Spleen (tissue), 11 donors: ENCODE measurements around the gene RFPL4AL1. TPM values are rescaled to one million over a fixed set of nuclear protein-coding genes. Genes with fewer than 3 reads are reported as not detected.

Experiments
- DNase-seq: peaks from one replicate; pipeline ENCODE4 v3.0.0-alpha.2; 2020
- H3K27ac ChIP-seq, 8 donors: fragments of 200-600 bp; sonication (generic) in 7 of 8; 1 replicate in 4 of 8; 2 replicates in 4 of 8; pipeline versions ENCODE4 v1.5.0 to v1.8.0; 2016 to 2021; ENCODE audit warnings: inconsistent platforms in 4 of 8, mild to moderate bottlenecking in 4 of 8, moderate library complexity in 1 of 8
- H3K27me3 ChIP-seq, 7 donors: fragments of 200-600 bp; sonication (generic) in 6 of 7; replicated peaks in 1 of 7; 1 replicate in 4 of 7; 2 replicates in 3 of 7; pipeline versions ENCODE4 v1.5.0 to v1.8.0; 2016 to 2021; ENCODE audit warnings: inconsistent platforms in 3 of 7, mild to moderate bottlenecking in 1 of 7
- H3K36me3 ChIP-seq, 6 donors: fragments of 200-600 bp; sonication (generic) in 5 of 6; 1 replicate in 4 of 6; 2 replicates in 2 of 6; pipeline versions ENCODE4 v1.5.0 to v1.8.0; 2016 to 2021; ENCODE audit warnings: inconsistent platforms in 2 of 6
- H3K4me1 ChIP-seq, 6 donors: fragments of 200-600 bp; sonication (generic) in 5 of 6; 1 replicate in 3 of 6; 2 replicates in 3 of 6; pipeline versions ENCODE4 v1.5.0 to v1.8.0; 2016 to 2021; ENCODE audit warnings: inconsistent platforms in 3 of 6
- H3K4me3 ChIP-seq, 8 donors: fragments of 200-600 bp; sonication (generic) in 7 of 8; 1 replicate in 4 of 8; 2 replicates in 4 of 8; pipeline versions ENCODE4 v1.5.0 to v1.8.0; 2016 to 2021; ENCODE audit warnings: inconsistent platforms in 4 of 8, mild to moderate bottlenecking in 4 of 8, moderate library complexity in 2 of 8
- H3K9me3 ChIP-seq, 8 donors: fragments of 200-600 bp; sonication (generic) in 7 of 8; 1 replicate in 4 of 8; 2 replicates in 4 of 8; pipeline versions ENCODE4 v1.5.0 to v1.8.0; 2016 to 2021; ENCODE audit warnings: inconsistent platforms in 4 of 8
- POLR2A ChIP-seq, 3 donors: fragments of 450-650 bp; IDR thresholded peaks; one replicate each; pipeline ENCODE4 v1.5.1; 2017; ENCODE audit warnings: antibody characterized with exemption in 3 of 3, mild to moderate bottlenecking in 1 of 3
- POLR2AphosphoS5 ChIP-seq, 3 donors: sonication (generic); formaldehyde crosslinking; IDR thresholded peaks; one replicate each; pipeline ENCODE4 v1.5.1; 2017; ENCODE audit warnings: antibody characterized with exemption in 3 of 3
- WGBS, 5 donors: extraction: QIAGEN DNeasy Blood & Tissue Kit in 3 of 5; methylation state at CpG; one replicate each; pipeline versions ENCODE4 v1.1.5 to v1.1.7; 2013 to 2018; 5-methylcytosine and 5-hydroxymethylcytosine counted together
- intact Hi-C: fragments of 100-400 bp; cut with DNase I; formaldehyde crosslinking; loops from one replicate; pipeline ENCODE4 v1.15.0; 2023; ENCODE audit warnings: low total_unique reads
- polyA plus RNA-seq, 3 donors: library from polyadenylated mRNA; stranded (reverse); fragments of 200-250 nt; gene quantifications; one replicate each; pipeline ENCODE4 v1.2.1, GENCODE V29; 2013
- total RNA-seq, 7 donors: library from RNA; depleted of rRNA in 3 of 7; stranded (reverse); fragments of >200 nt in 3 of 7; fragmentation: NEBNext Ultra II Directional in 4 of 7; extraction: Animal tissue kit (Norgen Biotek cat#: 25700) in 4 of 7; gene quantifications; one replicate each; pipeline versions ENCODE4 v1.1.0 to v1.2.1, GENCODE V29; 2016 to 2021
- TF ChIP-seq, protein P1 (sequence below), 11 experiments: fragments of 200-600 bp in 7 of 11; fragments of 450-650 bp in 4 of 11; sonication (generic) in 4 of 11; IDR thresholded peaks in 8 of 11; conservative IDR thresholded peaks in 3 of 11; 1 replicate in 7 of 11; 2 replicates in 4 of 11; pipeline versions ENCODE4 v1.4.0 to v1.8.0; 2016 to 2021; ENCODE audit warnings: antibody characterized with exemption in 11 of 11, inconsistent platforms in 4 of 11, mild to moderate bottlenecking in 1 of 11
- donor health status: healthy with polysubstance abuse.
- donor health status: DM: no; HTN: no; CAD: no; lungs with moderate emphysema.
- donor health status: DM: no; HTN: no; CAD: no.
- donor health status: Bipolar disorder and iron deficiency.
- donor health status: healthy.
- donor health status: DM: no; HTN: no; CAD: no.
- donor health status: DM: yes; HTN: yes; CAD: no.

RFPL4AL1 gene
- total and polyA plus RNA-seq, 10 donors = not detected

DNA sequence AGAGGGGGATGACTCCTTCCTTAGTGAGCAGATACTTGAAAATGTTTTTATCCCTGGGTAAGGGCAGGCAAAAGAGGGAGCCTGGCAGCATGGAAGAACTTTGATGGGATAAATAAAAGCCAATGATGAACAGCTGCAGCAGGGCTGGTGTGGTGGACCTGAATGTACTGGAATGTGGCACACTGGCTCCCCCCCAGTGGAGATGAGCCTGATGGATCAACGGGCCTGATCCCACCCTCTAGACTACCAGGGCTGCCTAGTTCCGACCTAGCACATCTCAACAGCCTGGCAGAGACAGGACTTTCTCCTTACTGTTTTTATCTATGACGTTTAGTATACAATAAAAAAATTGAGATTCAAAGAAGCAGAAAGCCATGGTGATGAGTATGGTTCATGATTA is 42.4 kb downstream of the RFPL4AL1 start:
- no peak for TF ChIP-seq POLR2AphosphoS5 (IDR thresholded peaks at IDR 0.05)
- no peak for TF ChIP-seq POLR2A (IDR thresholded peaks at IDR 0.05)
- TF ChIP-seq, protein P1, sequence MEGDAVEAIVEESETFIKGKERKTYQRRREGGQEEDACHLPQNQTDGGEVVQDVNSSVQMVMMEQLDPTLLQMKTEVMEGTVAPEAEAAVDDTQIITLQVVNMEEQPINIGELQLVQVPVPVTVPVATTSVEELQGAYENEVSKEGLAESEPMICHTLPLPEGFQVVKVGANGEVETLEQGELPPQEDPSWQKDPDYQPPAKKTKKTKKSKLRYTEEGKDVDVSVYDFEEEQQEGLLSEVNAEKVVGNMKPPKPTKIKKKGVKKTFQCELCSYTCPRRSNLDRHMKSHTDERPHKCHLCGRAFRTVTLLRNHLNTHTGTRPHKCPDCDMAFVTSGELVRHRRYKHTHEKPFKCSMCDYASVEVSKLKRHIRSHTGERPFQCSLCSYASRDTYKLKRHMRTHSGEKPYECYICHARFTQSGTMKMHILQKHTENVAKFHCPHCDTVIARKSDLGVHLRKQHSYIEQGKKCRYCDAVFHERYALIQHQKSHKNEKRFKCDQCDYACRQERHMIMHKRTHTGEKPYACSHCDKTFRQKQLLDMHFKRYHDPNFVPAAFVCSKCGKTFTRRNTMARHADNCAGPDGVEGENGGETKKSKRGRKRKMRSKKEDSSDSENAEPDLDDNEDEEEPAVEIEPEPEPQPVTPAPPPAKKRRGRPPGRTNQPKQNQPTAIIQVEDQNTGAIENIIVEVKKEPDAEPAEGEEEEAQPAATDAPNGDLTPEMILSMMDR (IDR thresholded peaks at IDR 0.05 in 8 of 11, conservative IDR thresholded peaks at IDR 0.05 in 3 of 11) = no peak
- DNase-seq = no peak
- no peaks in the 10 kb centered on the region for H3K36me3 ChIP-seq
- H3K27me3 ChIP-seq = peaks cover 0 to 42% (median 0%) of the 10 kb centered on the region in 7 donors
- no peak overlapping the region for H3K27ac ChIP-seq
- WGBS, 5 donors = 56 to 77% (median 71%) methylated on average over 3 of the region's 3 CpGs
- intact Hi-C loops = no loop called here
- peaks cover 0 to 8% (median 0%) of the 10 kb centered on the region in 6 donors for H3K4me1 ChIP-seq
- H3K4me3 ChIP-seq = no peak overlapping the region
- peaks cover 0 to 9% (median 0%) of the 10 kb centered on the region in 8 donors for H3K9me3 ChIP-seq

DNA sequence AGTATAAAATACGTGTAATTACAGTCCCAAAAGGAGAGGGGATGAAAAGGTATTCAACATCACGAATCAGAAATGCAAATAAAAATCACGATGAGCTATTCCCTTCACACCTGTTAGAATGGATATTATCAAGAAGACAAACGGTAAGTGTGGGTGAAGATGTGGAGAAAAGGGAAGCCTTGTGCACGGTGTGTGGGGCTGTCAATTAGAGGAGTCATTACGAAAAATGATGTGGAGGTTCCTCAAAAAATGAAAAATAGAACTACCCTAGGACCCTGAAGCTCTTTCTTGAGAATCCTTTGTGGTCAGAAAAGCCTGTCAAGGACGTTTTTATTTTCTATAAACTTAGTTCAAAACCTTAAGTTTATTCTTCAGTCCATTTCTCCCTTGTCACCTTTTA is 43.5 kb downstream of the RFPL4AL1 start:
- H3K4me3 ChIP-seq = no peak overlapping the region
- intact Hi-C loops = no loop called here
- H3K9me3 ChIP-seq = peaks cover 0 to 7% (median 0%) of the 10 kb centered on the region in 8 donors
- no peak for DNase-seq
- peaks cover 0 to 8% (median 0%) of the 10 kb centered on the region in 6 donors for H3K4me1 ChIP-seq
- no peak overlapping the region for H3K27ac ChIP-seq
- peaks cover 0 to 42% (median 0%) of the 10 kb centered on the region in 7 donors for H3K27me3 ChIP-seq
- TF ChIP-seq, protein P1 (IDR thresholded peaks at IDR 0.05 in 8 of 11, conservative IDR thresholded peaks at IDR 0.05 in 3 of 11) = no peak
- no peak for TF ChIP-seq POLR2A (IDR thresholded peaks at IDR 0.05)
- TF ChIP-seq POLR2AphosphoS5 (IDR thresholded peaks at IDR 0.05) = no peak
- no peaks in the 10 kb centered on the region for H3K36me3 ChIP-seq
- WGBS, 5 donors = 50 to 55% (median 53%) methylated on average over 7 of the region's 7 CpGs

- peaks cover 0 to 8% (median 0%) of the 10 kb centered on the region in 6 donors for H3K4me1 ChIP-seq
- intact Hi-C loops = no loop called here
- no peaks in the 10 kb centered on the region for H3K36me3 ChIP-seq
- no peak for DNase-seq
- no peak overlapping the region for H3K27ac ChIP-seq
- no peaks in the 10 kb centered on the region for H3K9me3 ChIP-seq
- WGBS, 5 donors = 94 to 99% (median 95%) methylated on average over 5 of the region's 5 CpGs
- no peak for TF ChIP-seq POLR2A (IDR thresholded peaks at IDR 0.05)
- TF ChIP-seq, protein P1 (IDR thresholded peaks at IDR 0.05 in 8 of 11, conservative IDR thresholded peaks at IDR 0.05 in 3 of 11) = no peak
- no peak for TF ChIP-seq POLR2AphosphoS5 (IDR thresholded peaks at IDR 0.05)
- no peak overlapping the region for H3K4me3 ChIP-seq
- H3K27me3 ChIP-seq = peaks cover 0 to 42% (median 0%) of the 10 kb centered on the region in 7 donors
These were observed 45.0 kb downstream of the RFPL4AL1 start for GRCh38 chr19:55813906-55814305.

DNA sequence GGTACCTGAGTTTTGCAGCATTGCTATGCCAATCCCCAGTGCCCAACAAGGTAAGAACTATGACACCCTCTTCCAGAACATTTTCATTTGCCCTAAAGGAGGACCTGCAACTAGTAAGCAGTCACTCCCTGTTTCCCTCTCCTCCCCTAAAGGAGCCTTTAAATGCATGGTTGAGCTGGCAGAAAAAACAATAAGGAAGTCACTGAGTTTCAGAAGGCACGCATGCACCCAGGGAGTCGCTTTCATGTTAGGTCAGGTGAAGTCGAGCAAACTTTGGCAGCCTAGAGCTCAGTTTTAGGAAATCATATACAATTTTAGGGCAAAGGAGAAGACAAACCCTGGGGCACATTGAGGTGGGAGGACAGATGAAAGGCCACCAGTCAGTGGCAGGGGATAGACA is 51.1 kb downstream of the RFPL4AL1 start:
- Histone ChIP-seq H3K4me3 (no peak overlapping the region), H3K9me3 (peaks cover 0 to 7% (median 0%) of the 10 kb centered on the region in 8 donors), H3K36me3 (no peaks in the 10 kb centered on the region), H3K27me3 (peaks cover 0 to 13% (median 0%) of the 10 kb centered on the region in 7 donors), H3K27ac (no peak overlapping the region), H3K4me1 (no peaks in the 10 kb centered on the region)
- intact Hi-C loops = no loop called here
- WGBS, 5 donors = 53 to 82% (median 78%) methylated on average over 3 of the region's 3 CpGs
- no peak for TF ChIP-seq POLR2AphosphoS5 (IDR thresholded peaks at IDR 0.05)
- TF ChIP-seq, protein P1 (IDR thresholded peaks at IDR 0.05 in 8 of 11, conservative IDR thresholded peaks at IDR 0.05 in 3 of 11) = no peak
- no peak for DNase-seq

Other genes with a start within 250 kb of the RFPL4AL1 start
- gene SBK2, start 232.0 kb upstream of the RFPL4AL1 start, total RNA-seq = not detected
- not detected for gene SBK2, start 232.0 kb upstream of the RFPL4AL1 start, polyA plus RNA-seq
- not detected for gene SBK3, start 223.6 kb upstream of the RFPL4AL1 start, total RNA-seq
- not detected for gene SBK3, start 223.6 kb upstream of the RFPL4AL1 start, polyA plus RNA-seq
- gene ZNF579, start 188.3 kb upstream of the RFPL4AL1 start, total RNA-seq = 10 to 100 TPM in 2 of 7 donors, 1 to 10 TPM in 4, under 1 TPM in 1; 0.72 to 10.6 (median 6.5) TPM
- gene ZNF579, start 188.3 kb upstream of the RFPL4AL1 start, polyA plus RNA-seq = 1 to 10 TPM; 2.8 to 6.9 (median 3.4) TPM
- gene FIZ1, start 169.6 kb upstream of the RFPL4AL1 start, total RNA-seq = 10 to 100 TPM in 5 of 7 donors, 1 to 10 TPM in 2; 7.6 to 17.3 (median 11.4) TPM
- 10 to 100 TPM in 1 of 3 donors, 1 to 10 TPM in 2; 5.1 to 11.5 (median 7.8) TPM for gene FIZ1, start 169.6 kb upstream of the RFPL4AL1 start, polyA plus RNA-seq
- gene ZNF524, start 168.8 kb upstream of the RFPL4AL1 start, total RNA-seq = 10 to 100 TPM; 19.7 to 42.5 (median 23.9) TPM
- 10 to 100 TPM; 33.3 to 57.8 (median 39.2) TPM for gene ZNF524, start 168.8 kb upstream of the RFPL4AL1 start, polyA plus RNA-seq
- gene ZNF865, start 163.5 kb upstream of the RFPL4AL1 start, total RNA-seq = 10 to 100 TPM; 12.2 to 23.3 (median 17.8) TPM
- 10 to 100 TPM in 1 of 3 donors, 1 to 10 TPM in 2; 4.8 to 10.4 (median 5.3) TPM for gene ZNF865, start 163.5 kb upstream of the RFPL4AL1 start, polyA plus RNA-seq
- 1 to 10 TPM; 4.0 to 10.0 (median 7.1) TPM for gene ZNF784, start 144.6 kb upstream of the RFPL4AL1 start, total RNA-seq
- 1 to 10 TPM; 3.3 to 7.6 (median 5.6) TPM for gene ZNF784, start 144.6 kb upstream of the RFPL4AL1 start, polyA plus RNA-seq
- 10 to 100 TPM; 25.4 to 58.7 (median 31.7) TPM for gene ZNF580, start 128.1 kb upstream of the RFPL4AL1 start, total RNA-seq
- gene ZNF580, start 128.1 kb upstream of the RFPL4AL1 start, polyA plus RNA-seq = 10 to 100 TPM; 18.9 to 36.7 (median 33.3) TPM
- 10 to 100 TPM; 21.4 to 34.9 (median 27.2) TPM for gene ZNF581, start 125.5 kb upstream of the RFPL4AL1 start, total RNA-seq
- 10 to 100 TPM; 39.8 to 46.5 (median 43.6) TPM for gene ZNF581, start 125.5 kb upstream of the RFPL4AL1 start, polyA plus RNA-seq
- gene CCDC106, start 120.9 kb upstream of the RFPL4AL1 start, total RNA-seq = 10 to 100 TPM; 11.9 to 23.4 (median 14.4) TPM
- gene CCDC106, start 120.9 kb upstream of the RFPL4AL1 start, polyA plus RNA-seq = 10 to 100 TPM; 26.7 to 40.1 (median 37.8) TPM
- gene U2AF2, start 114.1 kb upstream of the RFPL4AL1 start, total RNA-seq = 100 to 1,000 TPM; 109 to 218 (median 176) TPM
- gene U2AF2, start 114.1 kb upstream of the RFPL4AL1 start, polyA plus RNA-seq = 100 to 1,000 TPM in 1 of 3 donors, 10 to 100 TPM in 2; 67.2 to 190 (median 85.5) TPM
- 100 to 1,000 TPM; 100 to 166 (median 129) TPM for gene EPN1, start 93.9 kb upstream of the RFPL4AL1 start, total RNA-seq
- 100 to 1,000 TPM in 1 of 3 donors, 10 to 100 TPM in 2; 36.8 to 115 (median 42.6) TPM for gene EPN1, start 93.9 kb upstream of the RFPL4AL1 start, polyA plus RNA-seq
- not detected for gene NLRP9, start 30.7 kb upstream of the RFPL4AL1 start, total RNA-seq
- not detected for gene NLRP9, start 30.7 kb upstream of the RFPL4AL1 start, polyA plus RNA-seq
- not detected for gene RFPL4A, start 10.0 kb upstream of the RFPL4AL1 start, total RNA-seq
- not detected for gene RFPL4A, start 10.0 kb upstream of the RFPL4AL1 start, polyA plus RNA-seq
- under 1 TPM in 2 of 7 donors, not detected in 5; 0.13 to 0.22 TPM for gene NLRP11, start 62.9 kb downstream of the RFPL4AL1 start, total RNA-seq
- under 1 TPM in 2 of 3 donors, not detected in 1; 0.03 to 0.08 TPM for gene NLRP11, start 62.9 kb downstream of the RFPL4AL1 start, polyA plus RNA-seq
- gene NLRP4, start 67.4 kb downstream of the RFPL4AL1 start, total RNA-seq = under 1 TPM in 3 of 7 donors, not detected in 4; 0.07 to 0.46 (median 0.34) TPM
- gene NLRP4, start 67.4 kb downstream of the RFPL4AL1 start, polyA plus RNA-seq = 1 to 10 TPM in 1 of 3 donors, under 1 TPM in 1, not detected in 1; 0.04 to 1.1 TPM
- not detected for gene NLRP13, start 163.2 kb downstream of the RFPL4AL1 start, total RNA-seq
- gene NLRP13, start 163.2 kb downstream of the RFPL4AL1 start, polyA plus RNA-seq = not detected
- not detected for gene NLRP8, start 178.7 kb downstream of the RFPL4AL1 start, total RNA-seq
- gene NLRP8, start 178.7 kb downstream of the RFPL4AL1 start, polyA plus RNA-seq = not detected
- not detected for gene NLRP5, start 217.7 kb downstream of the RFPL4AL1 start, total RNA-seq
- gene NLRP5, start 217.7 kb downstream of the RFPL4AL1 start, polyA plus RNA-seq = not detected